Measurements from ENCODE around the gene HDAC4.

HDAC4 gene

DNA sequence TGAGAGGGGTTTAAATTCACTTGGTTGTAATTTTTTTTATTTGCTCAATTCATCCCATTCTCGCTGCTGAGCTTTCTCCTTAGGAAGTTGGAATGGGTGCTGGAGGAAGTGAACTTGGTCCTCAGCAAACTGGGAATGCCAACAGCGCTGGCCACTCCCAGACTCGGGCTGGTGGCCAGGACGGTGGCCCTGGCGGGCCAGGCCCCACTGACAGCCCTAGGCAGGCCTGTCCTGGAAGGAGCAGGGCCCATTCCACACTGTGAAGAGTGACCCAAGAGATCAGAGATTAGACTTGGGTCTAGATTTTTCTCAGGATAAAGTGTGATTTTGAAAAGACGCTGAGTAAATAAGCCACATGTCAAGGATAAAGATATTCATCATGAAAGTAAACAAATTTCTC is 132.7 kb downstream of the HDAC4 start:
- TF ChIP-seq POLR2AphosphoS5 (IDR thresholded peaks at IDR 0.05; ENCODE audit: low read depth) (no peak), SPI1 (IDR thresholded peaks at IDR 0.05; ENCODE audit: borderline replicate concordance, low read depth) (no peak), GABPA (IDR thresholded peaks at IDR 0.05; ENCODE audit: low read depth) (no peak)
- TF ChIP-seq, protein P1, sequence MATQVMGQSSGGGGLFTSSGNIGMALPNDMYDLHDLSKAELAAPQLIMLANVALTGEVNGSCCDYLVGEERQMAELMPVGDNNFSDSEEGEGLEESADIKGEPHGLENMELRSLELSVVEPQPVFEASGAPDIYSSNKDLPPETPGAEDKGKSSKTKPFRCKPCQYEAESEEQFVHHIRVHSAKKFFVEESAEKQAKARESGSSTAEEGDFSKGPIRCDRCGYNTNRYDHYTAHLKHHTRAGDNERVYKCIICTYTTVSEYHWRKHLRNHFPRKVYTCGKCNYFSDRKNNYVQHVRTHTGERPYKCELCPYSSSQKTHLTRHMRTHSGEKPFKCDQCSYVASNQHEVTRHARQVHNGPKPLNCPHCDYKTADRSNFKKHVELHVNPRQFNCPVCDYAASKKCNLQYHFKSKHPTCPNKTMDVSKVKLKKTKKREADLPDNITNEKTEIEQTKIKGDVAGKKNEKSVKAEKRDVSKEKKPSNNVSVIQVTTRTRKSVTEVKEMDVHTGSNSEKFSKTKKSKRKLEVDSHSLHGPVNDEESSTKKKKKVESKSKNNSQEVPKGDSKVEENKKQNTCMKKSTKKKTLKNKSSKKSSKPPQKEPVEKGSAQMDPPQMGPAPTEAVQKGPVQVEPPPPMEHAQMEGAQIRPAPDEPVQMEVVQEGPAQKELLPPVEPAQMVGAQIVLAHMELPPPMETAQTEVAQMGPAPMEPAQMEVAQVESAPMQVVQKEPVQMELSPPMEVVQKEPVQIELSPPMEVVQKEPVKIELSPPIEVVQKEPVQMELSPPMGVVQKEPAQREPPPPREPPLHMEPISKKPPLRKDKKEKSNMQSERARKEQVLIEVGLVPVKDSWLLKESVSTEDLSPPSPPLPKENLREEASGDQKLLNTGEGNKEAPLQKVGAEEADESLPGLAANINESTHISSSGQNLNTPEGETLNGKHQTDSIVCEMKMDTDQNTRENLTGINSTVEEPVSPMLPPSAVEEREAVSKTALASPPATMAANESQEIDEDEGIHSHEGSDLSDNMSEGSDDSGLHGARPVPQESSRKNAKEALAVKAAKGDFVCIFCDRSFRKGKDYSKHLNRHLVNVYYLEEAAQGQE (IDR thresholded peaks at IDR 0.05; ENCODE audit: insufficient replicate concordance, low read depth) = no peak
- TF ChIP-seq, protein P2, sequence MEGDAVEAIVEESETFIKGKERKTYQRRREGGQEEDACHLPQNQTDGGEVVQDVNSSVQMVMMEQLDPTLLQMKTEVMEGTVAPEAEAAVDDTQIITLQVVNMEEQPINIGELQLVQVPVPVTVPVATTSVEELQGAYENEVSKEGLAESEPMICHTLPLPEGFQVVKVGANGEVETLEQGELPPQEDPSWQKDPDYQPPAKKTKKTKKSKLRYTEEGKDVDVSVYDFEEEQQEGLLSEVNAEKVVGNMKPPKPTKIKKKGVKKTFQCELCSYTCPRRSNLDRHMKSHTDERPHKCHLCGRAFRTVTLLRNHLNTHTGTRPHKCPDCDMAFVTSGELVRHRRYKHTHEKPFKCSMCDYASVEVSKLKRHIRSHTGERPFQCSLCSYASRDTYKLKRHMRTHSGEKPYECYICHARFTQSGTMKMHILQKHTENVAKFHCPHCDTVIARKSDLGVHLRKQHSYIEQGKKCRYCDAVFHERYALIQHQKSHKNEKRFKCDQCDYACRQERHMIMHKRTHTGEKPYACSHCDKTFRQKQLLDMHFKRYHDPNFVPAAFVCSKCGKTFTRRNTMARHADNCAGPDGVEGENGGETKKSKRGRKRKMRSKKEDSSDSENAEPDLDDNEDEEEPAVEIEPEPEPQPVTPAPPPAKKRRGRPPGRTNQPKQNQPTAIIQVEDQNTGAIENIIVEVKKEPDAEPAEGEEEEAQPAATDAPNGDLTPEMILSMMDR (IDR thresholded peaks at IDR 0.05; ENCODE audit: insufficient read depth, low read length) = no peak
- Histone ChIP-seq H3K4me3 (replicated peaks; ENCODE audit: insufficient read depth, low read length) (no peak overlapping the region), H3K27me3 (ENCODE audit: insufficient read depth, poor library complexity, severe bottlenecking) (no peaks in the 10 kb centered on the region), H3K27ac (replicated peaks) (peak overlapping the region; percentile 79)
- DNase-seq (ENCODE audit: low read depth in 1 of 2, low spot score in 1 of 2) = no peak

DNA sequence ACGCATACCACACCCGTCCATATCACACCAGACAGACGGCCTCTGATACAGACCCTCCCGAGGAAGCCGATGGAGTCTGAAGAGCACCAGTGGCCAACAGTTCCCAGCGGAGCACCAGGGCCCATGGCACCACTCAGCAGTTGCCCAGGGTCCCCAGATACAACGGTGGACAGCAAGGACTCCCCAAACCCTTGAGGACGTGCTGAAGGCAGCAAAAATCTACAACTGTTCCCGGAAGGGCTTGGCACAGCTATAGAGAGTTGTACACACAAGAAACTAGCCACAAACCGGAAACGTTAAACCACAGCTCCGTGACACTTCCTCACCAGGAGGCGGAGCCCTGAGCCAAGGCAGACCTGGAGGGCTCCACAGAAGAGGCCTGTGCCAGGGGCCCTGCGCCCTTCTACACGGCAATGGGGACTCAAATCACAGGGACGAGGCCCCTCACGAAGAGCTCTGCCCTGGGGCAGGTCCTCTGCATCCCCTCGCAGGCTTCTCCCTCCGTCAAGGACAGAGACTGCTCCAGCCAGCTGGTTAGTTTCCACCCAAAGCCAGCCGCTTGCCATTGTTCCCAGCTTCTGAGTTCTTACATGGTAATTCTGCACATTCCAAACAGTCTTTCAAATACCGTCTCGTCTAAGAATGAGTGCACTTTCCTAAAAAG is 133.4 kb downstream of the HDAC4 start:
- TF ChIP-seq SPI1 (IDR thresholded peaks at IDR 0.05; ENCODE audit: borderline replicate concordance, low read depth) = peak; percentile 91
- TF ChIP-seq, protein P1 (IDR thresholded peaks at IDR 0.05; ENCODE audit: insufficient replicate concordance, low read depth) = no peak
- no peak for TF ChIP-seq GABPA (IDR thresholded peaks at IDR 0.05; ENCODE audit: low read depth)
- TF ChIP-seq, protein P2 (IDR thresholded peaks at IDR 0.05; ENCODE audit: insufficient read depth, low read length) = peak; percentile 22
- peak; percentile 79 for TF ChIP-seq POLR2AphosphoS5 (IDR thresholded peaks at IDR 0.05; ENCODE audit: low read depth)
- H3K4me3 ChIP-seq (replicated peaks; ENCODE audit: insufficient read depth, low read length) = peak overlapping the region; percentile 44
- peak; percentile 79 to 97 for DNase-seq (ENCODE audit: low read depth in 1 of 2, low spot score in 1 of 2)
- H3K27ac ChIP-seq (replicated peaks) = peak overlapping the region; percentile 79
- no peaks in the 10 kb centered on the region for H3K27me3 ChIP-seq (ENCODE audit: insufficient read depth, poor library complexity, severe bottlenecking)

DNA sequence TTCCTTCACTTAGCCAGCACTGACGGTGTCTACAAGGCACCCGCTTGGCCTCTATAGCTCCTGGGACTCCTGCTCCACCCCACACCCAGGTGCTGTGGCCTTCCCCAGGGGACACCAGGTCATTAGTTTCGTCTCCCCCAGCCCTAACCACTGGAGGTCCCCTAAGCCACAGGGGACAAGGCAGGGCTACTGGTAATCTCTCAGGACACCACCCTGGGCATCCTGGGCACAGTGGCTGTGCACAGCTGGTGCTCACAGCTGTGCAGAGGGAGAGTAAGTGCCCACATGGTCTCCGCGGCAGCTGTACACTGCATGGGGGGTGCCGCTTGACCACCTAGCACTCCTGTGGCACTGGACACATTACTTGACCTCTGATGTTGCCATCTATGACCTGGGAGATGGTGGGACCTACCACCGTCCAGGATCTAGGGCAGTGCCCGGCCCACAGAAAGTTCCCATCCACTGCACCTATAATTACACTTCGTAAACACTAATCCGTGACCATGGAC is 134.0 kb downstream of the HDAC4 start:
- peak overlapping the region; percentile 44 for H3K4me3 ChIP-seq (replicated peaks; ENCODE audit: insufficient read depth, low read length)
- no peaks in the 10 kb centered on the region for H3K27me3 ChIP-seq (ENCODE audit: insufficient read depth, poor library complexity, severe bottlenecking)
- peak overlapping the region; percentile 79 for H3K27ac ChIP-seq (replicated peaks)
- no peak for DNase-seq (ENCODE audit: low read depth in 1 of 2, low spot score in 1 of 2)
- TF ChIP-seq SPI1 (IDR thresholded peaks at IDR 0.05; ENCODE audit: borderline replicate concordance, low read depth) (no peak), POLR2AphosphoS5 (IDR thresholded peaks at IDR 0.05; ENCODE audit: low read depth) (no peak), GABPA (IDR thresholded peaks at IDR 0.05; ENCODE audit: low read depth) (no peak)
- TF ChIP-seq, protein P2 (IDR thresholded peaks at IDR 0.05; ENCODE audit: insufficient read depth, low read length) = no peak
- TF ChIP-seq, protein P1 (IDR thresholded peaks at IDR 0.05; ENCODE audit: insufficient replicate concordance, low read depth) = no peak

Measured in HL-60 (cell line).